A673 (cell line): ENCODE measurements around the gene CHRNE.

ENCODE experiments used
- EZH2 ChIP-seq: fragments of 200-600 bp; sonication (generic); IDR thresholded peaks from 2 replicates; pipeline ENCODE4 v1.6.1; 2017; ENCODE audit warnings: borderline replicate concordance, low read depth, mild to moderate bottlenecking, mixed read lengths, antibody characterized with exemption, low read length; ENCODE audit not compliant: poor library complexity, severe bottlenecking
- TF ChIP-seq, protein P1 (sequence below): fragments of 300-800, 200-600 bp; sonication (generic); conservative IDR thresholded peaks from 2 replicates; pipeline ENCODE4 v1.5.1; 2017; ENCODE audit warnings: low read depth, mild to moderate bottlenecking, antibody characterized with exemption, low read length, moderate library complexity, mixed read lengths

- TF ChIP-seq, protein P1, sequence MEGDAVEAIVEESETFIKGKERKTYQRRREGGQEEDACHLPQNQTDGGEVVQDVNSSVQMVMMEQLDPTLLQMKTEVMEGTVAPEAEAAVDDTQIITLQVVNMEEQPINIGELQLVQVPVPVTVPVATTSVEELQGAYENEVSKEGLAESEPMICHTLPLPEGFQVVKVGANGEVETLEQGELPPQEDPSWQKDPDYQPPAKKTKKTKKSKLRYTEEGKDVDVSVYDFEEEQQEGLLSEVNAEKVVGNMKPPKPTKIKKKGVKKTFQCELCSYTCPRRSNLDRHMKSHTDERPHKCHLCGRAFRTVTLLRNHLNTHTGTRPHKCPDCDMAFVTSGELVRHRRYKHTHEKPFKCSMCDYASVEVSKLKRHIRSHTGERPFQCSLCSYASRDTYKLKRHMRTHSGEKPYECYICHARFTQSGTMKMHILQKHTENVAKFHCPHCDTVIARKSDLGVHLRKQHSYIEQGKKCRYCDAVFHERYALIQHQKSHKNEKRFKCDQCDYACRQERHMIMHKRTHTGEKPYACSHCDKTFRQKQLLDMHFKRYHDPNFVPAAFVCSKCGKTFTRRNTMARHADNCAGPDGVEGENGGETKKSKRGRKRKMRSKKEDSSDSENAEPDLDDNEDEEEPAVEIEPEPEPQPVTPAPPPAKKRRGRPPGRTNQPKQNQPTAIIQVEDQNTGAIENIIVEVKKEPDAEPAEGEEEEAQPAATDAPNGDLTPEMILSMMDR: no peak
- TF ChIP-seq EZH2: no peak
Measured at GRCh38 chr17:4877089-4877488, 25.8 kb downstream of the CHRNE start.
